ENCODE measurements around the gene L1CAM. TPM values are rescaled to one million over a fixed set of nuclear protein-coding genes. Genes with fewer than 3 reads are reported as not detected.

Gene L1CAM
- total and polyA plus RNA-seq, 2 donors (not counting 1 experiment from before 2014, with no cell fraction given): 9.4 to 19.9 TPM

- no peak overlapping the region for H3K4me2 ChIP-seq (replicated peaks; ENCODE audit: low read depth, low read length, poor library complexity, severe bottlenecking)
- no peak overlapping the region for H3K27ac ChIP-seq (ENCODE audit: low read length in 2 of 2)
- H2AFZ ChIP-seq (ENCODE audit: insufficient read depth, low read depth, low read length, poor library complexity, severe bottlenecking): no peak overlapping the region
- ATAC-seq (ENCODE audit: low read depth) (no peak), DNase-seq (no peak)
- Mint-ChIP-seq H3K27ac (no peak overlapping the region), H3K4me1 (peaks cover 24% of the 10 kb centered on the region), H3K4me3 (no peak overlapping the region), H3K27me3 (peaks cover 14% of the 10 kb centered on the region), H3K9me3 (ENCODE audit: insufficient read depth) (no peaks in the 10 kb centered on the region)
- H3K27me3 ChIP-seq (replicated peaks in 1 of 4; ENCODE audit: control extremely low read depth in 1 of 4, control insufficient read depth in 3 of 4, insufficient read depth in 4 of 4, low read length in 3 of 4): peaks cover 0 to 47% (median 11%) of the 10 kb centered on the region in 4 experiments
- intact Hi-C loops (cut with micrococcal nuclease): no loop called here
- peaks cover 0 to 3% (median 0%) of the 10 kb centered on the region in 3 donors for H3K9me3 ChIP-seq (ENCODE audit: control extremely low read depth in 1 of 3, control insufficient read depth in 2 of 3, insufficient read depth in 1 of 3, low read length in 2 of 3)
- no peaks in the 10 kb centered on the region for H3K79me2 ChIP-seq (ENCODE audit: control insufficient read depth, insufficient read depth, low read length)
- H3K4me1 ChIP-seq (ENCODE audit: control insufficient read depth in 2 of 2, insufficient read depth in 2 of 2, low read length in 2 of 2): peaks cover 36 to 41% of the 10 kb centered on the region in 2 donors
- H4K20me1 ChIP-seq (ENCODE audit: control insufficient read depth, insufficient read depth, low read length, poor library complexity, severe bottlenecking): no peaks in the 10 kb centered on the region
- POLR2A ChIA-PET: no interaction called here
- TF ChIP-seq EZH2 (IDR thresholded peaks at IDR 0.05; ENCODE audit: borderline replicate concordance, insufficient read depth, low read depth, low read length, poor library complexity, severe bottlenecking) (no peak), CTCF (IDR thresholded peaks at IDR 0.05) (no peak)
- WGBS (ENCODE audit: insufficient coverage): 72% methylated on average over 7 of the region's 13 CpGs
- H3K9ac ChIP-seq (ENCODE audit: low read length): no peak overlapping the region
- no peaks in the 10 kb centered on the region for H3K36me3 ChIP-seq (replicated peaks in 1 of 2; ENCODE audit: control extremely low read depth in 1 of 2, control insufficient read depth in 1 of 2, extremely low read depth in 1 of 2, insufficient read depth in 2 of 2, low read length in 1 of 2)
- CTCF ChIA-PET: interaction anchor here (1.4 kb wide), 1 partner anchor 215 kb away, joined by 3 read pairs; no protein-coding TSS in a partner anchor
- H3K4me3 ChIP-seq (ENCODE audit: control extremely low read depth in 1 of 5, extremely low read depth in 1 of 5, insufficient read depth in 1 of 5, low read depth in 2 of 5, low read length in 4 of 5): no peak overlapping the region
These were observed 2.7 kb downstream of the L1CAM start for GRCh38 chrX:153883163-153883843.

- Mint-ChIP-seq H3K27ac (no peak overlapping the region), H3K4me3 (no peak overlapping the region), H3K9me3 (ENCODE audit: insufficient read depth) (no peaks in the 10 kb centered on the region), H3K4me1 (peaks cover 19% of the 10 kb centered on the region), H3K27me3 (peaks cover 17% of the 10 kb centered on the region)
- H3K4me1 ChIP-seq (ENCODE audit: control insufficient read depth in 2 of 2, insufficient read depth in 2 of 2, low read length in 2 of 2): peaks cover 32 to 34% of the 10 kb centered on the region in 2 donors
- H3K79me2 ChIP-seq (ENCODE audit: control insufficient read depth, insufficient read depth, low read length): no peaks in the 10 kb centered on the region
- no peak overlapping the region for H3K4me2 ChIP-seq (replicated peaks; ENCODE audit: low read depth, low read length, poor library complexity, severe bottlenecking)
- H2AFZ ChIP-seq (ENCODE audit: insufficient read depth, low read depth, low read length, poor library complexity, severe bottlenecking): no peak overlapping the region
- no peak for TF ChIP-seq CTCF (IDR thresholded peaks at IDR 0.05)
- no peak for TF ChIP-seq EZH2 (IDR thresholded peaks at IDR 0.05; ENCODE audit: borderline replicate concordance, insufficient read depth, low read depth, low read length, poor library complexity, severe bottlenecking)
- H3K9ac ChIP-seq (ENCODE audit: low read length): no peak overlapping the region
- no peak overlapping the region for H3K4me3 ChIP-seq (ENCODE audit: control extremely low read depth in 1 of 5, extremely low read depth in 1 of 5, insufficient read depth in 1 of 5, low read depth in 2 of 5, low read length in 4 of 5)
- DNase-seq (no peak), ATAC-seq (ENCODE audit: low read depth) (no peak)
- no peaks in the 10 kb centered on the region for H4K20me1 ChIP-seq (ENCODE audit: control insufficient read depth, insufficient read depth, low read length, poor library complexity, severe bottlenecking)
- H3K36me3 ChIP-seq (replicated peaks in 1 of 2; ENCODE audit: control extremely low read depth in 1 of 2, control insufficient read depth in 1 of 2, extremely low read depth in 1 of 2, insufficient read depth in 2 of 2, low read length in 1 of 2): no peaks in the 10 kb centered on the region
- 75% methylated on average over 1 of the region's 7 CpGs for WGBS (ENCODE audit: insufficient coverage)
- peaks cover 0 to 3% (median 0%) of the 10 kb centered on the region in 3 donors for H3K9me3 ChIP-seq (ENCODE audit: control extremely low read depth in 1 of 3, control insufficient read depth in 2 of 3, insufficient read depth in 1 of 3, low read length in 2 of 3)
- ChIA-PET POLR2A (no interaction called here), CTCF (no interaction called here)
- no peak overlapping the region for H3K27ac ChIP-seq (ENCODE audit: low read length in 2 of 2)
- H3K27me3 ChIP-seq (replicated peaks in 1 of 4; ENCODE audit: control extremely low read depth in 1 of 4, control insufficient read depth in 3 of 4, insufficient read depth in 4 of 4, low read length in 3 of 4): peaks cover 0 to 54% (median 14%) of the 10 kb centered on the region in 4 experiments
- intact Hi-C loops (cut with micrococcal nuclease): no loop called here
These were observed 3.4 kb downstream of the L1CAM start for GRCh38 chrX:153882557-153882956.
